HG03064 (cell line): Measurements from ENCODE around the gene GJC2.

Source experiments
- ATAC-seq: cut with Tn5 transposase; IDR thresholded peaks from one replicate; pipeline ENCODE4 v1.9.1; 2021; ENCODE audit warnings: low read depth; ENCODE audit not compliant: unreplicated experiment

Gene GJC2

DNA sequence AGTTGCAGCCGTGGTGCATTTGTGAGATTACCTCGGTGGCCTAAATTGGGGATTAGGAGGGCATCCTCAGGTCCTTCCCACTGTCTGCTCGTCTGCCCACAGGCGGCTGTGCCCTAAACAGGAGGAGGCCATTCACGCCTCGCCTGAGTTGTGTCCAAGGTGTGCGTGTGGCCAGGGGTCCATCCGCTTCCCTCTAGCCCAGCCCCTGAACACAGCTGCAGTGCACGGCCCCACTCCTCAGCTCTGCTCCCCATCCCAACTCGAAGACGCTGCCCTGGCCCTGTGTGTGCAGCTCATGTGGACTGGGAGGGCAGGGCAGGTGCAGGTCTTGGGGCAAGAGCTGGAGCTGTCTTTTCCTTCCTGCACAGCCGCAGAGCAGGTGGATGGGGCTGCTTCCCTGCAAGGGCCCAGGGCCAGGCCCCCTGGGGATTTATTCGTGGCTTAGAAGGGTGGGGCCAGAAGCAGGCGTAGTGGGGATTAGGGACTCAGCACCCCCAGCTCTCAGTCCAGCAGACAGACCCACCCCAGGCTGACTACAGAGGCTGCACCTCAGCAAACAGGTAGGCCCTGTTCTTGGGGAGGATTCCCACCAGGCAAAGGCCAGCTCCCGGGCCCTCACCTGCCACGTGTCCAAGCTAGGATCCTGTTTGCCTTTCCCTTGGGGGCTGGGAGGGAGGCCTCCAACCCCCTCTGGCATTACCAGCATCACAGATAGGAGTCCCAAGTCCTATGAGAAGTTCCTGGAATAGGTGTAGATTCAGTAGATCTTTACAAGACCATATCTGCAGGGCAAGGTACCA is 5.3 kb upstream of the GJC2 start:
- no peak for ATAC-seq

DNA sequence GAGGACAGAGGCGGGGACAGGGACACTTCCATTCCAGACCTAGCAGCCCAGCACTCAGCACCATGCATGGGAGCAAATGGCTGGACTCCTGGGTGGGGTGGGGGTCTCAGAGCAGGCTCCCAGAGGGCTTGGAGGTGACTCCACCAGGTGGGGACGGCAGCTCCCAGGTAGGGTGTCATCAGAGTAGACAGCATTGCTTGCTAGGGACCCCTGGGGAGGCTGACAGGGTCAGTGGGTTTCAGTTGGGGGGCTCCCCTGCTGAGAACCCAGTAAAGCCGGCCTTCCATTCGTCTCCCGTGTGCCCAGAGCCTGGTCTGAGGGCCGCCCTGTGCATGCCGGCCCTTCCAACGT is 4.8 kb upstream of the GJC2 start:
- ATAC-seq, result no peak

DNA sequence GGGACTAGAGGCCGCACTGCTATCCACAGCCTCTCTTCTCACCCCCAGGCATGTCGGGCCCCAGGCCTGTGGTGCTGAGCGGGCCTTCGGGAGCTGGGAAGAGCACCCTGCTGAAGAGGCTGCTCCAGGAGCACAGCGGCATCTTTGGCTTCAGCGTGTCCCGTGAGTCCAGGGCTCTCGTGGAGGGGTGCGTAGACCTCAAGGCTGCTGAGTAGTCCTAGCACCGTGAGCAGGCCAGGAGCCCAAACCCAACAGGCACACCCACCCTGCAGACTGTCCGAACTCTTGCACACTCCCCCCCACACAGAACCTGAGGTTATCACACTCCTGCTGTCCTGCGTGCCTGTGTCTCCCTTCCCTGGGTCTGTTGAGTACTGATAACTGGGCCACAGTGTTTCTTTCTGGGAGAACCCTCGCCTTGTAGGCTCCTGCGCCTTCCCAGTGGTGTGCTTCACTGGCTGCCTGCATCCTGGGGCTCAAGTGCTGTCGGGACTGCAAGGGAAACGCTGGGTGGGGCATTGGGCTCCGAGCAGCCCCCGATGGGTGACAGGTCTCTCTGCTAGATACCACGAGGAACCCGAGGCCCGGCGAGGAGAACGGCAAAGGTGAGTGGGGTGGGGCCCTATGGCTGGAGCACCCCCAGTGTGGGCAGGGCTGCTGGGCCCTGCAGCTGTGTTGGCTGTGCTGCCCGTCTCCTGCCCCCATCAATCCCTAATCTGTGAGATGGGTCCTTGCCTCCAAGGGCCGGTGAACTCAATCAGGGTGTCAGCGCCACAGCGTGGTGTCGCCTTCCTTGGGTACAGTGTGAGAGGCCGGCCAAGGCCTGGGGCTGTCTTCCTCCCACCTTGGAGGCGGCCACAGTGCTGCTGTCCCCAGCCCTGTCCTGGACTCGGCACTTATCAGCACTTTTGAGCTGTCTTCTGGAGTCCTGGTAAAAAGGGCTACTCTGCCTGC is 4.0 kb upstream of the GJC2 start:
- ATAC-seq, result no peak

DNA sequence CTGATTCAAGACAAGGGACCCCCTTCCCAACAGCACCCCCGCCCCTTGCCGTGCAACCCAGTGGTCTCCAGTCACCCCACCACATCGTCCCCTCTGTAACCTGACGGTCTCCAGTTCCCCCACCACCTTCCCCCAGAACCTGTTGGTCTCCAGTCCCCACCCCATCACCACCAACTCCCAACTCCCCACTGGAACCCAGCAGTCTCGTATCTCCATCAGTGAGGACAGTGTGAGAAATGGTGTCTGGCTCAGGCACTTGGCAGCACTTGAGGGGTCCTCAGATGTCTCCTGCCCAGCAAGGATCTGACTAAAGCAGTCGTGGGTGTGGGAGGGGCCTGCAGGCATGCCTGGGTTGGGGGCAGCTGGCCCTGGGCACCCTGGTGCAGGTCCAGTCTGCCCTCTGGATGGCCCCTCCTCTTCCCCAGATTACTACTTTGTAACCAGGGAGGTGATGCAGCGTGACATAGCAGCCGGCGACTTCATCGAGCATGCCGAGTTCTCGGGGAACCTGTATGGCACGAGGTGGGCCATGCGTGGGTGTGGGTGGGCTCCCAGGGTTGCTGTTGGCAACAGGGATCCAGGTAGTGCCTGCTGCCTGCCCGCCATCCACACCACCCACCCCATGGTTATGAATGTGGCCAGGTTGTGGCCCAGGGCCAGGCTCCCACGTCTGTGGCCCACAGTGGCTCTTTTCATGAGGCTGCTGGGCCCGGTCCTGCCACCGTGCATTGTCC is 3.1 kb upstream of the GJC2 start:
- ATAC-seq, result no peak

DNA sequence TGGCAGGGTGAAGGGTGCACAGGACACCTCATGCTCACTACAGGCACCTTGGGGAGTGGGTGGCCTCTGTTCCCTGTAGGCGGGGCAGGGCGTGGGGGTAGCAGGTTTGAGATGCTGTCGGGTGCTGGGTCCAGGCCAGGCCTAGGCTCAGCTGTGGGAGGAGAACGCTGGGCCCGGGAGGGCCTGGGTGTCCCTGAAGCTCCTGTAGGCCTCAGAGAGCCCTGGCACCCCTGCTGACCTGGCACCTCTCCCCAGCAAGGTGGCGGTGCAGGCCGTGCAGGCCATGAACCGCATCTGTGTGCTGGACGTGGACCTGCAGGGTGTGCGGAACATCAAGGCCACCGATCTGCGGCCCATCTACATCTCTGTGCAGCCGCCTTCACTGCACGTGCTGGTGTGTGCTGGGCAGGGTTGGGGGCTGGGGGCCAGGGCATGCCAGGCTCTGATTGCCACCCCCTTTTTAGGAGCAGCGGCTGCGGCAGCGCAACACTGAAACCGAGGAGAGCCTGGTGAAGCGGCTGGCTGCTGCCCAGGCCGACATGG is 2.5 kb upstream of the GJC2 start:
- ATAC-seq, result no peak

DNA sequence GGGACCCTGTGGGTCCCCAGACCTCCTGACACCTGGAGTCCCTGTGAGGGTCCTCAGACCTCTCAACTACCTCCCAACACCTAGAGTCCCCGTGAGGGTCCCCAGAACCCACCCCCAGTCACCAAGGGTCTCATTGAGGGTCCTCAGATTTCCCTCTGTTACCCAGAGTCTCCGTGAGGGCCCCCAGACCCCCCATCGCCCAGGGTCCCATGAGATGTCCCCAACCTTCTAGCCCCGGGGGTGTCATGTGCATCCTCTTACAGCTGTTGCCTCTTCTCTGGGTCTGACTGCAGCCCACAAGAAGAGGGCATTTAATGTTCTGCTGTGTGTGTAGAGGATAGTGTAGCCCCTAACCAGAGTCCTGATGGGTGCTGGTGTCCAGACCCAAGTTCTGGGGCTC is 2.0 kb upstream of the GJC2 start:
- no peak for ATAC-seq

DNA sequence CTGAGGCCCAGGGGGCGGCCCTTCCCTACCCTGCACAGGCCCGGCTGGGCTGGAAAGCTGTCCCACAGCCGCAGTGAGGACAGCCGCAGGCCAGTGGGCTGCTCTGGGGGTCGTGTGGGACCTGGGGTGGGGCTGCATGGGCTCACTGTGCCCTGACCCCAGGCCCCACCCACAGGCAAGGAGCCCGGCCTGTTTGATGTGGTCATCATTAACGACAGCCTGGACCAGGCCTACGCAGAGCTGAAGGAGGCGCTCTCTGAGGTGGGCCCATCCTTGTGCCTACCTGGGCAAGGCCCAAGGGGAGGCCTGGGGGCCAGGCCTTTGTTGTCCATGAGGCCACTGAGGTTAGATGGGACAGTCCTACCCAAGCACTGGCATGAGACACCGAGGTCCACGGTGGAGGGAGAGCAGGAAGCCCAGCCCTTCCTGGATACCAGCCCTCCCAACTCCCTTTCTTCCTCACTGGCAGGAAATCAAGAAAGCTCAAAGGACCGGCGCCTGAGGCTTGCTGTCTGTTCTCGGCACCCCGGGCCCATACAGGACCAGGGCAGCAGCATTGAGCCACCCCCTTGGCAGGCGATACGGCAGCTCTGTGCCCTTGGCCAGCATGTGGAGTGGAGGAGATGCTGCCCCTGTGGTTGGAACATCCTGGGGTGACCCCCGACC is 1.4 kb upstream of the GJC2 start:
- no peak for ATAC-seq

DNA sequence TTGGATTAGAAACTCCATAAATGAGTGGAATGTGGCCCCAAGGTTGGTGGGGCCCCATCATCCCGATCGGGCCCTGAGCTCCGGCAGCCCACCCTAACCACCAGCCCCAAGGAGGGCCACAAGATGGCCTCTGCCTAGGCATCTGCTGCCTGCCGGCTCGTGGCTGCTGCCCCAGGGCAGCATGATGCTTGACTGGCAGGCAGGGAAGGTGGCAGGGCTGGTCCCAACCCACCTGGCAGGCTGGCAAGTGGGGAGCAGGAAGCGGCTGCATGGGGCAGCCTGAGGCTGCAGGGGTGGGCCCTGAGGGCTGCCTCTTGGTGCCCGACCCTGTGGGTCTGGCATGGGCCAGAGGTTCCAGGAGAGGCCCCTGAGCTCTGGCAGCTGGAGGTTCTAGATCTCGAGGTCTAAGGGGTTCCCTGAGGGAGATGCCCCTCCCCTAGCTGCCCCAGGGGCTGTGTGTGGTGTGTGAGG is 760 bp upstream of the GJC2 start:
- ATAC-seq, result no peak

DNA sequence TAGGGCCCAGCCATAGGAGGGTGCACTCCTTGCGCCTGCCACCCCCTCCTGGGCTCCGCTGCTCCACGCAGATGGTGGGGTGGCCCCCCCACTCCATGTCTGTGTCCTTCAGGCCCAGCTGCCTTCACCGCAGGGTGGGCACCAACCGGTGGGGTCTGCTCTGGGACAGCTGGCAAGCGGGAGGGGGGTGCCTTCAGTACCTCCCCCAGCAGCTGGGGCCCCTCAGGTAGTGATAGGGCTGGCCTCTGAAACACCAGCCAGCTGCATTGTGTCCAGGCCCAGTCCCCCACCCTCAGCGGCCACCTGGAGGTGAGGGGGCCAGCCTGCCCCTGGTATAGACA is 360 bp downstream of the GJC2 start:
- ATAC-seq, result no peak

DNA sequence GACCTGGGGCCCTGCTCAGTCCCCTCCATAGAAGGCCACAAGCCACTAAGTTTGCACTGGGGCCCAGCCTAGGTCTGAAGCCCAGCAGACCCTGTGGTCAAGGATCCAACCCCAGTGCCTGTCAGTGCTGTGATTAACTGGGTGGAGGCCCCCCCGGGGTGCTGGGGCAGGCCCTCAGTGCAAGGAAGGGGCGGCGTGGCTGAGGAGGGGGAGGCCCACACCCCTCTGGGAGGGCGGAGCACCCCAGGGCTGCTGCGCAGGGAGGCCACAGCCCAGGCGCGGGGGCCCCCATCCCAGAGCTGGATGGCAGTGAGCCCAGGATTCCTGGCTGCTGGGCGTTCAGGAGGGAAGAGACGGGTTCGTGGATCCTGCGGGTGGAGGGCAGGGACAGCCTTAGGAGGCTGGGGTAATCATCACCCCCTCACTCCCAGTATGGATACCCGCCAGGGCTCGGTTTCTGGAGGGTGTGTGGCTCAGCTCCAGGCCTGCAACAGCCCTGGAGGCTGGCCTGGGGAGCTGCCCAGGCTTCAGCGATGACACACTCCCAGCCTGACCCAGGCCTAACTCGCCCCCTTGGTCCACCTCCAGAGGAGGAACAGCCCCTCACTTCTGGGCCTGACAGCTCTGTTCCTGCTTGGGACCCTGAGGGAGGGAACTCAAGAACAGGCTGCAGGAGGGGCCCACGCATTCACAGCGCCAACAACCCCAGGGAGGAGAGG is 890 bp downstream of the GJC2 start:
- ATAC-seq, result no peak

DNA sequence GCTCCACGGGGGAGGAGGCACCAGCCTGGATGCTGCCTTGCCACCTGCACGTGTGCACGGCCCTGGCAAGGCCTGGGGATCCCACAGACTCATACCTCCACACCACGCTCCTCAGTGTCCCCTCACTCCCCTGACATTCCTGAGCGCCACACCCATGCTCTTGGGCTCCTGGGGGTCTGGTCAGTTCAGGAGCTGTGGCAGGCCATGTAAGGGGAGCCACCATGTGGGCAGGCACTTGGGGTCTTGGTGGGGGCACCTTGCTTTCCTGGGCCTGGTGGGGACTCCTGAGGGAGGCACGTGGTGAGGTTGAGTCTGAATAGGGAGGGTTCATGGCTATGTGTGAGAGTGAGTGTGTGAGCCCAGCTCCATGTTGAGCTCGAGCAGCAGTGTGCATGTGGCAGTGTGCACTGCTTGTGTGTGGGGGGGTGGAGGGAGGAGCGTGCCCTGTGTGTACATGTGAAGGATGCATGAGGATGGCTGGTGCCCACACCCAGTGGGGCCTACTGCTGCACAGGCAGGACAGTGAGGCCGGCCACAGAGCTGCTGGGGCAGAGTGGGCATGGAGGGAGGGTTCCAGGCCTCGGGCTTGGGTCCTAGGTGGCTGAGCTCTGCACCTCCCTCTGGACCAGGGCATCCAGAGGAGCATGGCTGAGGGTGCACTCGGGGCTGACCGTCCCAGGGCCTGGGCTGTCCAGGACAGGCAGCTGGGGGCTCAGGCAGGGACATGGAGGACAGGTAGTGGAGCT is 1.6 kb downstream of the GJC2 start:
- no peak for ATAC-seq

DNA sequence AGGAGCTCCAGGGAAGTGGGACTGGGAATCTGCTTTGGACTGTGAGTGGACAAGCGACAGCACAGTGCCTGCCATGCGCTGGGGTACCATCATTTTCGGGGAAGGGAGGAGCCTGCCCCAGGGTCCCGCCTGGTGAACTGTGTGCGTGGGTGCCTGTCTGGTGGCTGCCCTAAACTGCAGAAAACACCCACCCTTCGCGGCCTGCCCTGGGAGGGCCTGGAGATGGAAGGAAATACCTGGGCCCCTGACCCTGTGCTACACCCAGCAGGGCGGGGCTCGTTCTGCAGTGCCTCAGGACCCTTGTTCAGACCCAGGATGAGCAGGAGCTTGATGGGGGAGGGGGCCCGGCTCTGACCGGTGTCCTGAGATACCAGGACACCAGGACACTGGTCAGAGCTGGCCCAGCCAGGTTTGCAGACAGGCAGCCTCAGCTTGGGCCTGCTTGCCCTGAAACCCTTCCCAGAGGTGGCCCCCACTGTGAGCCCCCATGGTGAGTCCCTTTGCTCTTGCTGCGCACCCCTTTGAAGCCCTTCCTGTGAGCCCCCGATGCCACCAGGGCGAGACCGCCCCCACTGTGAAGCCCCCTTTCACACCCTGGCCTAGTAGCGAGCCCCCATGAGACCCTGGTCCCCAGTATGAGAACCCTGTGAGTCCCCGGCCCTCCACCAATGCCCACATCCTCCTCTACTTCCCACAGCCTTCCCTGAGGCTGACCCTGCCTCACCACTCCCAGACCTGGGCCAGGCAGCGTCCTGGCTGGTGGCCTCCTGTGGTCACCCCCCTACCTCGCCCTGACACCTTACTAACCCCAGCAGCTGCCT is 2.6 kb downstream of the GJC2 start:
- ATAC-seq, result no peak

DNA sequence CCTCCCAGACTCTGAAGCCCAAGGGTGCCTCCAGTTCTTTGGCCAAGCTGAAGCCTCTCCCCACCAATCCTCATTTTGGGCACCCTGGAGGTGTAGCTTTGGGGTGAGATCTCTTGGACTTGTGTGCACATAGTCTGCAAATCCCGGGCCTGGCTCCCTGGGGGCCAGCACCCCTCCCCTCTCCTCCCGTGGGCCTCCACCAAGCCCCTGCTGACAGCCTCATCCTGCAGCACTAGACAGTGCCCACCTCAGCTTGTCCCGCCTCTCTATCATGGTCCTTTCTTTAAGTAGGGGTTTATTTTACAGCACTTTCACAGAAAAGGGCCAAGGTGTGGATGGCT is 3.2 kb downstream of the GJC2 start:
- no peak for ATAC-seq

DNA sequence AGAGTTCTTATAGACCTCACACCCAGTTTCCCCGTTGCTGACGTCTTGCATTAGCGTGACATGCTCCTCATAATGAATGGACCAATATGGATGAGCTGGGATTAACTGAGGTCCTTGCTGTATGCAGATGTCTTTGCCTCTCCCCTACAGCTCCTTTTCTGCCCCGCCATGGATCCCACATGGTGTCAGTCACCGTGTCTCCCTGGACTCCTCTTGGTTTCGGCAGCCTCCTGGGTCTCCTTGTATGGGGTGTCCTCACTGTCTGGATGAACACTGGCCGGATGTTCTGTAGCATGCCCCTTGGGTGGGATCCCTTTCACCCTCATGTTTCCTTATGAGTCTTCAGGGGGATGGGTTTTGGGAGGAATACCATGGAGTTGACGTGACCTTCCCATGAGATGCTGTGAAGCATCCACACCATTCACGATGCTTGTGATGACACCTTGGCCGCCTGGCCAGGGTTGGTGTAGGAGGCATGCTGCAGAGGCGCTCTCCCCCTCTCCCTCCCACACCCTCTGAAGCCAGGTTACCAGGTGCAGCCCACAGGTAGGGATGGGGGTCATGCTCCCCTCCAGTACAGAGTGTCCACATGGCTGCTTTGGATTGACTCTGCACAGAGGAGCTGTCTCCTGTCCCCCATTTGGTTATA is 4.4 kb downstream of the GJC2 start:
- ATAC-seq, result no peak

DNA sequence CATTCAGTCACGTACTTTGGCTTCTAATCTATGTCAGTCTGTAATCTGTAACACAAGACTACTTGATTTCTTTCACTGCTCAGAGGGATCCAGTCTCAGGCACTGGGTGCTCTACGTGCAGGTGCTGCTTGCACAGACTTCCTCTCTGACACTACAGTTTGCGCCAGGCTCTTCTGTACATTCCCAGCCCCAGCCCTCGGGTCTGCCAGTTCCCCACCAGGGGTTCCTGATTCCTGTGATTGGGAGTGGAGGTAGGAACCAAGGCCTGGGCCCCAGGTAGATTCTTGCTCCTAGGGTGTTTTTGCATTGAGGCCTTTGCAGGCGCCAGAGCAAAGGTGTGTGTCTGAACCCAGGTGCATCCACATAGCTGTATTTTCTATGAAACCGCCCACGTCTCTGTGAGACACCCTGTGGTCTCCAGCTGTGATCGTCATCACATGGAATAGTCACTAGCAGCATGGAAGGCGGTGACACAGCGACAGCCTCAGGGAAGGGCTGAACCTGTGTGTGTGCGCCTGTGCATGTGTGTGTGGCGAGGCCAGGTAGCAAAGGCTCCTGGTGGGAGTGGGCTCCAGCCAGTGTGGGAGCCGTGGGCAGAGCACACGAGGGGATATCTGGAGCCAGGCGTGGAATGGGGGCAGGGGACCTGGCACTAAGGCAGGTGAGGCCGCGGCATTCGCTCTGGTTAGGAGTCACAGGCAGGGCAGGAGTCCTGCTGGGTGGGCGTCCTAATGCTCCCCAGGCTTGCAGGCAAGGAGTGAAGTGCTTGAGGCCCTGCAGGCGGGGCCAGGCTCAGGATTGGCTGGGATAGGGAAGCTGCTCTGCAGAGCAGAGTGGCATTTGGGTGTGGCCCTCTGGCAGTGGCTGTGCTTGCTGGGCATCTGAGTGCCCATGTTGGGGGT is 5.2 kb downstream of the GJC2 start:
- ATAC-seq, result no peak

DNA sequence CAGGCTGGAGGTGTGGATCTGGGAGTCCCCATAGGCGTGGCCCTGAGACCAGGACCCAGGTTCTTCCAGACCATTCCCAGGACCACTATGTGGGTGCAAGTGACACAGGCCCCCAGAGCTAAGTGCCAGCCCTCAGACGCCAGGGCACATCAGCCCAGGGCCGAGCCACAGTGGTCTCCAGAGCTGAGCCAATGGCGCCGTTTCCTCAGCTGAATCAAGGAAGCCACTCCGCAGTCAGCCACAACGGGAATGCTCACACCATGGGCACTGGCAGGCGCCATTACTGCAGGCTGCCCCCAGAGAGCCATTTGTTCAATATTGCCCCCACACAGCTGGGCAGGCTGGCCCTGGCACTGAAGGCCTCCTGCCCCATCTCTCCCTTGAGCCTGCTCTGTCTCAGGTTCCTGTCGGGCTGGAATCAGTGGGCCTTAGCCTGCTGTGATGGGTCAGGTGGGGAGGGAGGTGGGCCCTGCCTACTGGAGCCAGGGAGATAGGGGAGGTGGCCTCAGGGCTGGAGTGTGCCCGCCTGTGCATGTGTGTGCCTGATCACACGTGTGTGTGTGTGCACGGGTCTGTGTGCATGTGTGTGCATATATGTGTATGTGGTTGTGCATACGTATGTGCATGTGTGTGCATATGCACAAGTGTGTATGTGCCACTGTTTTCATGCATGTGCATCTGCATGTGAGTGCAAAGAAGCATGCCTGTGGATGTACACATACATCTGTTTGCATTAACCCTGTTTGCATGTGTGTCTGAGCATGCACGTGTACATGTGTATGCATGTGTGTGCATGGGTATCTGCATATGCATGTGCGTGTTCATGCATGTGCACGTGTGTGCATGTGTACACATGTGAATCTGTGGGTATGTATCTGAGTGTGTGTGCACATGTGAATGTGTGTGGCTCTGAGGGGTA is 6.1 kb downstream of the GJC2 start:
- no peak for ATAC-seq
